GM19025 (cell line): ENCODE results near the gene EPHA5.
"Not testable (repeated sequence)": the region's sequence is repeated elsewhere in the genome, so short reads cannot be mapped to it uniquely, and the experiment has no call there.

Source experiments
- ATAC-seq: cut with Tn5 transposase; IDR thresholded peaks from one replicate; pipeline ENCODE4 v1.9.1; 2021; ENCODE audit warnings: mild to moderate bottlenecking, low read depth, moderate library complexity; ENCODE audit not compliant: unreplicated experiment

Gene EPHA5

DNA sequence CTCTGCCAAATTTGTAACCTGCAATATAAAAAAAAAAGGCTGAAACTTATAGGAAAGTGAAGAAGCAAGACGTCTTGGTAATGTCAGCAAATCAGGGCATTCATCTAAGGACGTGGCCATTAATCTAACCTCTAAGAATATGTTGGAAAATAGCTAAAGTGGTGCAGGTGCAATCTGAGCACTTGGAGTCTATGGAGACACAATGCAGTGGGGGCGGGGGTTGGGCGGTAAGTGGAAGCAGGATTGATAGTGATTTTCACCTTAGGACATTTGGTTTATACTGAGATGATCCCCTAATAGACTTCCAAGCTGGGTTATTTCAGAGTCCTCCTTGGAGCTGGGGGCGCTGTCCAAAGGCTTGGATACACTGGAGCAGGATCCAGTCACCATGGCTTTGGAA, 283.4 kb downstream of the EPHA5 start:
- ATAC-seq: no peak

DNA sequence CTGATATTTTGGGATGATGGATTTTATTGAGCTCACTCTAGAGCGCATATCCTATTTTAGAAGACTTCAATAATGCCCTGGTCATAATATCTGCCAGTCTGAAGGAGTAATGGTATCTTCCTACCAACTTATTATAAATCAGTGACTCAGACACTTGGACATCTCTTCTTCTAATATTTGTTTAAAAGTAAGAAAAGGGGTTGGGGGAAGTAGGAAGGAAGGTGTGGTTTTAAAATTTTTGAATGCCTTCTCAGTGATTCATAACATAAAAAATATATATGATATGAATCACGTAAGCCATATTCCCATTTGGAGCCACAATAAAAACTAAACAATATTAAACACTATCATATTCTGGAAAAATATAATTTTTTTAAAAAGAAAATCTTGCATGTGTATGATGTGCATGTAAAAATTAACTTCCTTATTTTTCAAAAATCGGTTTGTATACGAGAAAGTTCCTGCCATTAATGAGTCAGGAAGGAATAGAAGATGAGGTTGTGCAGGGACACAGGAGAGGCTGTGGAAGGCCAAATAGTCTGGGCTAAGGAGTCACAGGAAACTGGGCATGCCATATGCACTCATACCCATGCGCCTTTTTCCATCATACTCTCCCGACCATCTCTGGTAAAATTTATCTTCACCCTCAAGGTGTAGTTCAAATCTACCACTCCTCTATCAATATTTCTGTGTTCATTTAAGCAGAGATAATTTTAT, 286.5 kb downstream of the EPHA5 start:
- ATAC-seq: no peak

DNA sequence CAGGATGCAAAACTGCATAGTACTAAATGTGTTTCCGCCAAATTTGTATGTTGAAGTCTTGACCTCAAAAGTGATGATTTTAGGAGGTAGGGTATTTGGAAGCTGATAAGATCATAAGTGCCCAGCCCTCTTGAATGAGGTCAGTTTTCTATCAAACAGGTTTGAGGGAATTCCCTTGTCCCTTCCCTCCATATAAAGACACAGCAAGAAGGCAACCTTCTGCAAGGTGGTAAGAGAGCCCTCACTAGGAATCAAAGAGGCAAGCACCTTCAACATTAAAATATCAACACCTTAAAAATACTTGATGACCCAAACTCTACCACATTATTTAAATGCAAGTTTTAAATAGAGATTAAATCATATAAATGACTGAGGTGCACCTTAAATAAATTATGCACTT, 288.6 kb downstream of the EPHA5 start:
- no peak for ATAC-seq

DNA sequence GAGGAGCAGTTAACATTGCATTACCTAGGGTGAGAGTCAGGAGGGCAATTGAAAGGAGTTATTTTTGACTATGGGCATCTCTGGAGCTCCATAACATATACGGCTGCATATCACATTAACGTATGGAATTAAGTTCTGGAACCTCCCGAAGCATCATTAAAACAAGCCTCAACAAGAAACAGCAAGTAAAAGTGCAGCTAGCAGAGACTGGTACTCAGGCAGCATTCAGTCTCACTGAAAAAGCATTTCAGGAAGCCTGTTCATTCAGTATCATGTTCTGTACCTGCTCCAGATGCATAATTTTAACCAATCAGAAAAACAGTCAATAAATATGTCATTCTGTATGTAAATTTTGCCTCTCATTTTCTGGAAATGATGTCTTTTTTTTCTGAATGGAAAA, 299.6 kb downstream of the EPHA5 start:
- no peak for ATAC-seq

DNA sequence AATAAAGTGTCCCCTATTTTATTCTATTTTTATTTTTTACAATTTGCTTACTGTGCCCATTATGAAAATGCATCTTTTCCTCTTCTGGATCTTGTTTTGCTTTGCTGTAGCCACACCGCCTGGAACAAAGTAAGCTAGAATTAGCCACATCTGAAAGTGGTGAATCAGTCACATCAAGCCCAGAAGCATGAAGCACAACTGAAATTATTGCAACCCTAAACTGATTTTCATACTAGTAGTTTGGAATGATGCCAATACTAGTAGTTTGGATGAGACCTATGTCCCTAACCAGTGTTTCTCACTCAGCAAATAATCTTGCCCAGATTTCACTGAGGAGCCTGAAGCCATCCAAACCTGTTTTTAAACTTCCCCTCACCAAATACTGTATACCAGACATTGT, 303.0 kb downstream of the EPHA5 start:
- ATAC-seq: no peak

DNA sequence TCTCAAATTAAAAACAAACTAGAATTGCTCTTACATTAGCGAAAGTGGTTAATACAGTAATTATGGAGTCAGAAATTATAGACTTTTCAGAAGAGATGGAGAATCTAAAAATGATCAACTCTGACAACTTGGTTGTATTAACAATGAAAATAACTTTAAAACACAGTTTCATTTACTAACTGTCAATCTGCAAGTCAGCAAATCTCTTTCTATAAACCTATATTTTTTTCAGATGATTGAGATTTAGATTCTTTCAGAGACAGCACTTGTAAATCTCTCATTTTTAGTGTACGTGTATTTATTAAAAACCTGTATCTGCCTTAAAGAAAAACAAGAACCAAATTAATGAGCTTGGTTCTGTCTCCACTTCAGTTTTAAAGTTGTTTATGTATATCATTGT, 311.4 kb downstream of the EPHA5 start:
- no peak for ATAC-seq

DNA sequence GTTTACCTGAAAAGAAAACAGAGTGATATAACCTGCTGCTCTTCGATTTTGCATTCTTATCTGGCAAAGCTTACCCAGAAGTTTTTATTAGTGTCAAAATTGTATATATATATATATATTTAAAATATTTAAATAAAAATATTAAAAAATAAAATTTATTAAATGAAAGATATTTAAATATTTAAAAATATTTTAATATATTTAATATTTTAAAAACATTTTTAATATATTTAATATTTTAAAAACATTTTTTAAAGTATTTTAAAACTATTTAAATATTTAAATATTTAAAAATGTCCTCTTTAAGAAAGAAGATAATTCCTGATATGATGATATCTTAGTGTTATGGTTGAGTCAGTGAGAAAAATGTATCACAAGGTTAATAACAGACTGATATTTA, 317.2 kb downstream of the EPHA5 start:
- ATAC-seq: no peak

DNA sequence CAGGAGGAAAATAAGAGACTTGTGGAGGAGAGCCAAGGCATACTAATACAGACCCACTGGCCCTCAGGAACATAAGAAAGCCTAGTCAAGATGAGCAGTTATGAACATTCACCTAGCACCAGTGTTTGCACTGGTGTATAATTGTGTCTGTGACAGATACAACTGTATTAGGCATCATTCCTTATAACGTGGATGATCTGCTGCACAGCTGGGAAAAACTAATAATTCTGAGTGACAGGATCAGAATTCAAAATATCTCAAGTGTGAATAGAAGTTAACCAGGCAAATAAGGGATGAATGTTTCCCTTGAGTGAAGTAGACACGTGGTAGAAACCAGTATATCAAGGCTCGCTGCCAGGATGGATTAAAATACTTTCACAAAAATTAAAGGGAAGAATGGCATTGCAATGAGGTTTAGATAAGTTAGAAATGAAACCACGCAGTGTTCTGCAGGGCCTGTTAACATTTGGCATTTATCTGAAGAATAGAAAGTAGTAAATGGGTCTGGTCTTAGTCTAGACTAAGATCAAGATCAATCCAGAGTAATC, 325.9 kb downstream of the EPHA5 start:
- no peak for ATAC-seq

DNA sequence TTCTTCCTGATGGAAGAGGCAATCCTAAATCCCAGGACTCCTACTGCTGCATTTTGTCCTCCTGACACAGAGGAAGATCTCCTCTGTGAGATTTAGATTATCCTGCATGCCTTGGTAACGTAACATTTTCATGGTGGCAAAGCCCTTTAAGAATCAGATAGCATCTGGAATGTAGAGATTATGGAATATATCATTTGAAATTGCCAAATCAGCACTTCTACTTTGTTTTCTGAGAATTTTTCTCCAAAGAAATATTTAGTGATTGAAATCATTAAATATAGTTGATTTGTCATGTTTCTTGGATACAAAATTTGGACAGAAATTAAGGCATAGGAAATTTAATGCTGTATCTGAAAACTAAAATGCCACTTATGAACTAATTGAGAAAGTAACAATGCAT, 326.9 kb downstream of the EPHA5 start:
- no peak for ATAC-seq

DNA sequence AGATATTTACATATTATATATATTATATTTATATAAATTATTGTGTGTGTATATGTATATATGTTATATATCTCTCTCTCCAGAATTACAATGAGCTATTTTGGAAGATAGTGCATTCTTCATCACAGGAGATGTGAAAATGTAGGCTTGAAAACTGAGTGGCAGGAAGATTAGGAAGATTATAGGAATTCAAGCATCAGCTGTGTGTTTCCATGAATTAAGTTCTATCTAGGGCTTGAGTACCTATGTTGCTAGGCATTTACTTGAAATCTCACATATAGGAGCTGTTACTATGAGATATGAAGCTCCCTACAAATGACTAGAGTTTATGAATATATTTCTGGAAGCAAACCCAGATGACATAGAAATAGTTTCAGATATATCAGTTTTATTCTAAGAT, 328.7 kb downstream of the EPHA5 start:
- ATAC-seq: no peak

DNA sequence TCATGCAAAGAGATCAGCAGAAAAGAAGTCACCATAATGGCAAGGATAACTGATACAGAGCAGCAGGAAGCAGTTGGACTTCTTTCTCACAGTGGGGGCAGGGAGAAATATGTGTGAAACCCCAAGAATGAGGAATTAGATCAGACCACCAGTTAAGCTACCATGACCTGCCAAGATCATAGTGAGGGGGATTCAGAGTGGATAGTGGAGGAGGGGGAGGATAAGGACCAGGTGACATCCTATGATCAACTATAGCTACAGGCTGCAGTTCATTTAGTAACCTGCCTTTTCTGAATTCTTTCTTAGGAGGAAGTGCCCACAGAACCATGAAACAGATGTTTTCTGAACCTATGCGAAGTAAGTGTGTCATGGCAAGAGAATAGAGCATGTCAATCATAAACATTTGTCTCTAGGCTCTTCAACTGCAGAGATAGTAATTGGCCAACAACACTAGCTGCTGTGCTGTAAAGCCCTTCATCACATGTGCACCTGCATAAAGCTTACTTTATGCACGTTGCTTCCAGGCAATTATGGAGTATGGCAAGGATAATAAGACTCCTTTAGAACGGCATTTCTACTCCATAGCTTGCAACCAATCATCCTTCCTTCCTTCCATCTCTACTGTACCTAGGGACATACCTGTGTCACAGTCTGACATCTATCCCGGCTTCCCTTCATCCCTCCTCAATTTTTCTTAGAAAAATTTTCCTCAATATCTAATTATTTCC, 329.7 kb downstream of the EPHA5 start:
- no peak for ATAC-seq

DNA sequence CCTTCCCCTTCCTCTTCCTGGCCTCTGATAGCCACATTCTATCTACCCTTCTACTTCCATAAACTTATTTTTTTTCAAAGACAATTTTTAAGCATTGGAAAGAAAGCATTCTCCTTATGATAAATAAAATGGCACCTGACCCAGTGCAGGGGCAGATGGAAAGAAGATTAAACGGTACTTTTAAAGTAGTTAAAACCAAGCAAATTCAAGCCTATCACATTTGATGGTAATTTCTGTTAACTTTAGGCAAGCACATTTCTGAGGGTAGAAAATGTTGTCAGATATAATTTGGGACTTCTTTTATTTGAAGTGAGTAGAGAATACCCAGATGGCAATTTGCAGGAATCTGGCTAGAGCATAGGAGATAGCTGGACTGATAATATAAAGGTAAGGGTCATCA, 332.9 kb downstream of the EPHA5 start:
- no peak for ATAC-seq

DNA sequence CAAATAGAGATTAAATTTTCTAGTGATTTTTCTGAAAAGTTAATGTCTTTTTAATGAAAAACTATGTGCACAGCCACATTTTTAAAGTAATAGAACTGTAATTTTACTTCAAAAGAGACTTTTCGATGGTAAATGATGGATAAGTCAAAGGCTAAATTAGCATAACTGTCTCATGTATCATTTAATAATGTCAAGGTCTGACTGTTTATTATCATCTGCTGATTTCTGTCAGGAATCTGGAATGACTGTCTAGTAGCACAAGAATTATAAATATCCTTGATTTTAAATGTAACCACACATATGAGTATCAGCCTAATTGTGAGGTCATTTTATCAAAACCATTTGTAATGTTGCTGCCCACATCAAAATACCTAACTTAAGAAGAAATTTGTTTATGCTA, 333.8 kb downstream of the EPHA5 start:
- no peak for ATAC-seq

DNA sequence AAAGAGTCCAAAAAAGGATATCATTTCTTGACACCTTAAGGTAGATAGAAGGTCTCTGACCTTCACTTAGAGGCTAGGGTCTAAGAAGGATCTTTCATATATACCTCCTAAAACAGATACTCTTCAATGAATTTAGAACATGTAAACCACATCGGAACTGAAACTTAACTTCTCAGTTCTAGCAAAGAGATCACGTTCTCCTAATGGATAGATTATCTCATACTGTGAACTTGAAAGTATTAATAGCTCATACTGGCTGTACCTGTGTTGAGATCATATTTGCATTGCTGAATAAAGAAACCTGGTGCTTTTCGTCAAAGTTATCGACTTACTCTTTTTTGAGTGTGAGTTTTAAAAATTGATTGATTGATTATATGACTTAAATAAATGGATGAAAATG, 353.8 kb downstream of the EPHA5 start:
- no peak for ATAC-seq

DNA sequence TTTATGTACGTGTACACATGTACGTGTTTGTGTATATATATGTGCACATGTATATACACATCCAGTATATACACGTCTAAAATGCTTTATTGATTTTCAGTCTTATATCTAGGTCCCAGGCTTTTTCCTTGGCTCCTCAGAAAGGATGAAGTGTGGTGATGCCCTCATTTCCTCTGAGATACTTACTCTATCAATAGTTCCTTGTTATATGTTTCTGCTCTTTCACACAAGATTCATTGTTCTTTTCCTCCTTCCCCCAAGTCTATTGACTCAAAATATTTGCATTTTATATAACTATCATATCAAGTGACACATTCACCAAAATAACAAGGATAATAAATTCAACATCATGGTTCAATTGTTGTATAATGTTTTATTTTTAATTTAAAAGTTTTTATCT, 359.2 kb downstream of the EPHA5 start:
- no peak for ATAC-seq

DNA sequence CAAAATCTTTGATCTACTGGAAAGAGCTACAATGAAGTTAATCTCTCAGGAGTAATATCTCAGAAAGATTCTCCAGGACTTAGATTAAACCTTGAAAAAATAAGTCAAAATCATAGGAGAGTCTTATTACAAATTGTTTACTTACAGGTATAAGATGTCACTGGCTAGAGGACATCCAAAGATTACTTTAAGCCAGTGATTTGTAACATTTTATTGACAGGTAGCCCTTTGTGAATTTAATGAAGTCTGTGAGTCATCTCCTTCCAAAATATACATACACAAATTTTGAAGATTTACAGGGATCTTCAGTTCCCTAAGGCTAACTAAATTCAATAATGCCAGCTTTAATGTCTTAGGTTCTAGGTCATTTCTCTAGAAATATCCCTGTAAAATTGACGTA, 359.7 kb downstream of the EPHA5 start:
- no peak for ATAC-seq

DNA sequence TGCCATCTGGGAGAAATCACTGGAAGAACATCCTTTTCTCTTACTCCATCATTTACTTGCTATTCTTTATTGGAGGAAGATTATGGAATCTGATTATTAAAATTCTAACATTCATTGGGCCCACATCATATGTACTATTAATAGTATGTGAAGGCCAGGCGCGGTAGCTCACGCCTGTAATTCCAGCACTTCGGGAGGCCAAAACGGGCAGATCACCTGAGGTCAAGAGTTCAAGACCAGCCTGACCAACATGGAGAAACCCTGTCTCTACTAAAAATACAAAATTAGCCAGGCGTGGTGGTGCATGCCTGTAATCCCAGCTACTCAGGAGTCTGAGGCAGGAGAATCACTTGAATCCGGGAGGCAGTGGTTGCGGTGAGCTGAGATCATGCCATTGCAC, 361.7 kb downstream of the EPHA5 start:
- ATAC-seq: not testable (repeated sequence)

DNA sequence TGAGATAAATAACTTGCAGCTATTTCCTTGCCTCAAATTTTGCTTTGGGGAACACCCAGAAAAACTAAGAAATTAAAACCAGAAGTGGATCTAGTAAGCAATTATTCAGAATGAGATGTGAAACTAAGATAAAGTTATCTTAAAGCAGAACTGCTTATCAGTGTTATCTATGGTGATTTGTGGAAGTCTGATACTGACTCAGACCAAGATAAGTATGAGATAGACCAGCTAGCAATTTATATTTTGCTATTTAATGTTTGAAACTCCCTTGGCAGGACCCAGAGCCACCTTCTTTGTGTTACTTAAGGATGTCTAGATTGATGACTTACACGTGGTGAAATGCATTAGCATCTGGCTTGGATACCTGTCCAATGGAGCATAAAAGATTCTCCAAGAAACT, 368.1 kb downstream of the EPHA5 start:
- ATAC-seq: no peak

DNA sequence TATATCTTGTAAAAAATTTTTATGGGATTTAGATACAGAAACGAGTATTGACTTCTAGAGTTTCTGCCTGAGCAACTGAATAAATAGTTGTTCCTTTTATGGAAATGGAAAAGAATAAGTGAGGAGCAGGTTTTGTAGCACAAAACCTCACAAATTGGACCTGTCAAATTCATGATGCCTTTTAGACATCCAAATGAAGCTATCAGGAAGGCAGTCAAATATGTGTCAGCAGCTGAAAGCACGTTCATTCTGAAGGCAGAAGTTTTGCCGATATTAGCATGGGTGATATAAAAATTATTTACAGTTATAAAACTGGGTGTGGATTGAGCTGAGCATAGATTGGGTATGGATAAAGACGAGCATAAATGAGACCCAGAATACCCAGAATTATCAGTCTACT, 374.0 kb downstream of the EPHA5 start:
- no peak for ATAC-seq

DNA sequence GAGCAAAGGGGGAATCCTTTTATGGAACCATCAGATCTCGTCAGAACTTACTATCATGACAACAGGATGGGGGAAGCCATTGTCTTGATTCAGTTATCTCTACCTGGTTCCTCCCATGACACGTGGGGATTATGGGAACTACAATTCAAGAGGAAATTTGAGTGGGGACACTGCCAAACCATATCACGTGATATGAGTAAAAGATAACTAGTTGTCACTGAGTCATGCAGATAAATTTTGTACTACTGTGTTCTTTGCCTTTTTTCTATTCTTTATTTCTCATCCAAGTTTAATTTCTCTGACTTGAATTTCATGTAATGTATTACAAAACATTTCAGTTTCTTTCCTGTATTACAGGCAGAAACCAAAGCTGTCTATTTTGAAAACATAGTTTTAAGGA, 383.2 kb downstream of the EPHA5 start:
- no peak for ATAC-seq
